Smooth muscle cell (in vitro differentiated cells): ENCODE data around the gene DUSP10. TPM values are rescaled to one million over a fixed set of nuclear protein-coding genes. Genes with fewer than 3 reads are reported as not detected.

Source experiments
- DNase-seq: peaks from one replicate; lab custom pipeline; 2025; ENCODE audit not compliant: unreplicated experiment; lab: John Stamatoyannopoulos, UW
- H2AFZ ChIP-seq: fragments of 200-600 bp; sonication (generic); 2 replicates; pipeline ENCODE4 v1.6.0; 2016; ENCODE audit warnings: antibody characterized with exemption, low read depth, mild to moderate bottlenecking
- H3F3A ChIP-seq: fragments of 200-600 bp; sonication (generic); 2 replicates; pipeline ENCODE4 v1.6.0; 2017; ENCODE audit warnings: antibody characterized with exemption, low read depth
- H3K27ac ChIP-seq: fragments of 200-600 bp; sonication (generic); 2 replicates; pipeline ENCODE4 v1.5.1; 2016; ENCODE audit warnings: low read depth, mild to moderate bottlenecking
- H3K27me3 ChIP-seq: fragments of 200-600 bp; sonication (generic); 2 replicates; pipeline ENCODE4 v1.6.1; 2016; ENCODE audit warnings: low read depth, mild to moderate bottlenecking
- H3K36me3 ChIP-seq: fragments of 200-600 bp; sonication (generic); 2 replicates; pipeline ENCODE4 v1.5.1; 2016; ENCODE audit warnings: low read depth
- H3K4me1 ChIP-seq: fragments of 200-600 bp; sonication (generic); 2 replicates; pipeline ENCODE4 v1.5.1; 2016; ENCODE audit warnings: low read depth
- H3K4me2 ChIP-seq: fragments of 200-600 bp; sonication (generic); 2 replicates; pipeline ENCODE4 v1.6.0; 2016; ENCODE audit warnings: mild to moderate bottlenecking
- H3K4me3 ChIP-seq: fragments of 200-600 bp; sonication (generic); 2 replicates; pipeline ENCODE4 v1.5.1; 2016; ENCODE audit warnings: mild to moderate bottlenecking
- H3K79me2 ChIP-seq: fragments of 200-600 bp; sonication (generic); 2 replicates; pipeline ENCODE4 v1.6.0; 2016; ENCODE audit warnings: low read depth, mild to moderate bottlenecking
- H3K9ac ChIP-seq: fragments of 200-600 bp; sonication (generic); 2 replicates; pipeline ENCODE4 v1.6.0; 2016; ENCODE audit warnings: low read depth
- H3K9me3 ChIP-seq: fragments of 200-600 bp; sonication (generic); replicated peaks from 2 replicates; pipeline ENCODE4 v1.5.1; 2016; ENCODE audit warnings: low read depth
- H4K20me1 ChIP-seq: fragments of 200-600 bp; sonication (generic); 2 replicates; pipeline ENCODE4 v1.6.0; 2016; ENCODE audit warnings: low read depth
- CTCF ChIP-seq: fragments of 200-600 bp; sonication (generic); IDR thresholded peaks from 2 replicates; pipeline ENCODE4 v1.5.1; 2017; ENCODE audit warnings: borderline replicate concordance, mild to moderate bottlenecking, antibody characterized with exemption; ENCODE audit not compliant: insufficient read depth, poor library complexity, severe bottlenecking
- WGBS: methylation state at CpG from one replicate; pipeline ENCODE4 v1.1.7; 2016; ENCODE audit warnings: low lambda C conversion rate; 5-methylcytosine and 5-hydroxymethylcytosine counted together
- polyA plus RNA-seq: library from polyadenylated mRNA; unstranded; fragments of >200 nt; fragmentation: Nextera tagmentation; extraction: Ambion mirVana; gene quantifications from 2 replicates; pipeline ENCODE4 v1.2.1, GENCODE V29; 2016
- total RNA-seq: library from RNA; depleted of rRNA; stranded (reverse); fragments of >200 nt; gene quantifications from 2 replicates; pipeline ENCODE4 v1.2.3, GENCODE V29; 2014

DUSP10 gene
- total and polyA plus RNA-seq, 2 experiments from 2014 or later = 49.7 to 104 TPM

- Histone ChIP-seq H3K9me3 (no peaks in the 10 kb centered on the region), H3K4me3 (no peak overlapping the region), H3K27me3 (no peaks in the 10 kb centered on the region), H2AFZ (no peak overlapping the region), H3K36me3 (no peaks in the 10 kb centered on the region), H3K4me1 (peaks cover 83% of the 10 kb centered on the region), H4K20me1 (no peaks in the 10 kb centered on the region), H3K27ac (peak overlapping the region; percentile 99), H3K9ac (peak overlapping the region; percentile 89), H3K79me2 (peaks cover 69% of the 10 kb centered on the region), H3K4me2 (peak overlapping the region; percentile 73), H3F3A (peaks cover 55% of the 10 kb centered on the region)
- no peak for DNase-seq
- 30% methylated on average over 3 of the region's 3 CpGs for WGBS
- no peak for TF ChIP-seq CTCF
Observed at GRCh38 chr1:221712776-221713431, 29.0 kb downstream of the DUSP10 start.

GRCh38 chr1:221712198-221712684 lies 29.6 kb downstream of the DUSP10 start:
- H3K9me3 ChIP-seq = no peaks in the 10 kb centered on the region
- peak overlapping the region; percentile 89 for H3K9ac ChIP-seq
- H3K4me2 ChIP-seq = peak overlapping the region; percentile 73
- WGBS = 0% methylated on average over 1 of the region's 1 CpG
- H3K27me3 ChIP-seq = no peaks in the 10 kb centered on the region
- no peak for TF ChIP-seq CTCF
- peaks cover 85% of the 10 kb centered on the region for H3K4me1 ChIP-seq
- H3K79me2 ChIP-seq = peaks cover 68% of the 10 kb centered on the region
- H3K36me3 ChIP-seq = no peaks in the 10 kb centered on the region
- DNase-seq = no peak
- H3K4me3 ChIP-seq = no peak overlapping the region
- peak overlapping the region; percentile 99 for H3K27ac ChIP-seq
- peaks cover 61% of the 10 kb centered on the region for H3F3A ChIP-seq
- no peak overlapping the region for H2AFZ ChIP-seq
- H4K20me1 ChIP-seq = no peaks in the 10 kb centered on the region

GRCh38 chr1:221711656-221712055 lies 30.2 kb downstream of the DUSP10 start:
- Histone ChIP-seq H2AFZ (no peak overlapping the region), H3K36me3 (no peaks in the 10 kb centered on the region), H3K27me3 (no peaks in the 10 kb centered on the region), H3K79me2 (peaks cover 64% of the 10 kb centered on the region), H3K9ac (peak overlapping the region; percentile 89), H3K27ac (peak overlapping the region; percentile 99), H4K20me1 (no peaks in the 10 kb centered on the region), H3K4me3 (no peak overlapping the region), H3K9me3 (no peaks in the 10 kb centered on the region), H3K4me2 (peak overlapping the region; percentile 66), H3F3A (peaks cover 57% of the 10 kb centered on the region), H3K4me1 (peaks cover 86% of the 10 kb centered on the region)
- DNase-seq = no peak
- 93% methylated on average over 1 of the region's 1 CpG for WGBS
- TF ChIP-seq CTCF = no peak
